B cell (primary cell): ENCODE results near the gene NUDT3. TPM values are rescaled to one million over a fixed set of nuclear protein-coding genes. Genes with fewer than 3 reads are reported as not detected.

Experiments
- ATAC-seq: fragments of 200-7000 bp; cut with Tn5 transposase; one replicate; pipeline ENCODE4 v1.10.0; 2021; ENCODE audit warnings: low read depth, mild to moderate bottlenecking, moderate number of reproducible peaks, moderate library complexity
- CTCF ChIA-PET: fragments of 350-600 bp; sonication (Branson Sonifier 250); formaldehyde crosslinking; loops from one replicate; lab custom pipeline; 2021; ENCODE audit warnings: antibody characterized with exemption, inconsistent platforms; lab: Charles Lee
- POLR2A ChIA-PET: fragments of 350-600 bp; sonication (Branson Sonifier 250); formaldehyde crosslinking; loops from one replicate; lab custom pipeline; 2021; ENCODE audit warnings: antibody characterized with exemption; lab: Charles Lee
- DNase-seq: peaks from one replicate; pipeline ENCODE4 v3.0.0; 2013
- H2AFZ ChIP-seq: 2 replicates; pipeline ENCODE4 v1.6.1; 2012; ENCODE audit warnings: mild to moderate bottlenecking, low read depth, low read length; ENCODE audit not compliant: insufficient read depth, poor library complexity, severe bottlenecking
- H3K27ac ChIP-seq, 2 donors: 1 replicate in 1 of 2; 2 replicates in 1 of 2; pipeline ENCODE4 v1.5.1; 2012 to 2013; ENCODE audit warnings: low read length in 2 of 2, mild to moderate bottlenecking in 2 of 2, moderate library complexity in 1 of 2
- H3K27me3 ChIP-seq, 4 experiments: fragments of 200-600 bp in 1 of 4; sonication (generic) in 1 of 4; replicated peaks in 1 of 4; 1 replicate in 2 of 4; 2 replicates in 2 of 4; pipeline versions ENCODE4 v1.6.1 to v1.7.0; 2013 to 2016; ENCODE audit warnings: low read length in 3 of 4, mild to moderate bottlenecking in 2 of 4, mixed read lengths in 1 of 4, moderate library complexity in 1 of 4; ENCODE audit not compliant: insufficient read depth in 4 of 4, control insufficient read depth in 3 of 4; ENCODE audit errors: control extremely low read depth in 1 of 4
- H3K36me3 ChIP-seq, 2 experiments: replicated peaks in 1 of 2; 1 replicate in 1 of 2; 2 replicates in 1 of 2; pipeline versions ENCODE4 v1.6.1 to v1.7.1; 2013; ENCODE audit warnings: low read length in 1 of 2; ENCODE audit not compliant: insufficient read depth in 2 of 2, control insufficient read depth in 1 of 2; ENCODE audit errors: control extremely low read depth in 1 of 2, extremely low read depth in 1 of 2
- H3K4me1 ChIP-seq, 2 donors: fragments of 200-600 bp in 1 of 2; sonication (generic) in 1 of 2; 1 replicate in 1 of 2; 2 replicates in 1 of 2; pipeline versions ENCODE4 v1.5.1 to v1.6.1; 2013 to 2017; ENCODE audit warnings: low read length in 2 of 2; ENCODE audit not compliant: control insufficient read depth in 2 of 2, insufficient read depth in 2 of 2
- H3K4me2 ChIP-seq: replicated peaks from 2 replicates; pipeline ENCODE3; 2012; ENCODE audit warnings: mild to moderate bottlenecking, low read depth, low read length; ENCODE audit not compliant: poor library complexity, severe bottlenecking
- H3K4me3 ChIP-seq, 5 experiments: fragments of 200-600 bp in 1 of 5; sonication (generic) in 1 of 5; 1 replicate in 3 of 5; 2 replicates in 2 of 5; pipeline versions ENCODE4 v1.5.1 to v1.7.0; 2011 to 2016; ENCODE audit warnings: low read length in 4 of 5, mild to moderate bottlenecking in 4 of 5, low read depth in 2 of 5, control low read depth in 1 of 5, moderate library complexity in 1 of 5; ENCODE audit not compliant: insufficient read depth in 1 of 5; ENCODE audit errors: control extremely low read depth in 1 of 5, extremely low read depth in 1 of 5
- H3K79me2 ChIP-seq: fragments of 200-600 bp; sonication (generic); one replicate; pipeline ENCODE4 v1.6.0; 2016; ENCODE audit warnings: low read length; ENCODE audit not compliant: control insufficient read depth, insufficient read depth
- H3K9ac ChIP-seq: fragments of 200-600 bp; sonication (generic); 2 replicates; pipeline ENCODE4 v1.6.1; 2017; ENCODE audit warnings: mild to moderate bottlenecking, low read length, moderate library complexity
- H3K9me3 ChIP-seq, 3 donors: one replicate each; pipeline versions ENCODE4 v1.6.1 to v1.7.1; 2013; ENCODE audit warnings: low read length in 2 of 3; ENCODE audit not compliant: control insufficient read depth in 2 of 3, insufficient read depth in 1 of 3; ENCODE audit errors: control extremely low read depth in 1 of 3
- H4K20me1 ChIP-seq: 2 replicates; pipeline ENCODE4 v1.6.0; 2012; ENCODE audit warnings: mild to moderate bottlenecking, low read length; ENCODE audit not compliant: insufficient read depth, control insufficient read depth, poor library complexity, severe bottlenecking
- H3K27ac Mint-ChIP-seq: one replicate; pipeline ENCODE4 v1.8.0; 2021; ENCODE audit warnings: mixed read lengths
- H3K27me3 Mint-ChIP-seq: one replicate; pipeline ENCODE4 v1.8.0; 2021; ENCODE audit warnings: mixed read lengths
- H3K4me1 Mint-ChIP-seq: one replicate; pipeline ENCODE4 v1.8.0; 2021; ENCODE audit warnings: mixed read lengths
- H3K4me3 Mint-ChIP-seq: one replicate; pipeline ENCODE4 v1.8.0; 2021; ENCODE audit warnings: mixed read lengths
- H3K9me3 Mint-ChIP-seq: one replicate; pipeline ENCODE4 v1.8.0; 2022; ENCODE audit warnings: mixed read lengths; ENCODE audit not compliant: insufficient read depth
- CTCF ChIP-seq: fragments of 200-600 bp; IDR thresholded peaks from one replicate; pipeline ENCODE4 v1.8.0; 2022; ENCODE audit warnings: antibody characterized with exemption, mild to moderate bottlenecking
- EZH2 ChIP-seq: IDR thresholded peaks from 2 replicates; pipeline ENCODE4 v1.6.1; 2012; ENCODE audit warnings: borderline replicate concordance, low read depth, mild to moderate bottlenecking, moderate library complexity, low read length; ENCODE audit not compliant: insufficient read depth, poor library complexity, severe bottlenecking
- WGBS: methylation state at CpG from one replicate; pipeline ENCODE4 v1.1.5; 2013; ENCODE audit warnings: missing lambda C conversion rate; ENCODE audit not compliant: insufficient coverage; 5-methylcytosine and 5-hydroxymethylcytosine counted together
- intact Hi-C: fragments of 100-400 bp; cut with micrococcal nuclease; formaldehyde crosslinking; loops from one replicate; pipeline ENCODE4 v1.10.0; 2022
- polyA plus RNA-seq: library from polyadenylated mRNA; depleted of rRNA; stranded (reverse); fragments of >200 nt; gene quantifications from 2 replicates; pipeline ENCODE4 v1.2.3, GENCODE V29; 2012
- total RNA-seq, 2 donors: library from RNA; stranded (reverse); fragments of 120-200 nt in 1 of 2; gene quantifications; 1 replicate in 1 of 2; 2 replicates in 1 of 2; pipeline versions ENCODE4 v1.2.3 to v1.2.4, GENCODE V29; 2013 to 2022

NUDT3 gene
- total and polyA plus RNA-seq, 2 donors (not counting 1 experiment from before 2014, with no cell fraction given): 18.2 to 37.4 TPM

GRCh38 chr6:34238585-34239499 is 153.6 kb downstream of the NUDT3 start:
- no peak for DNase-seq
- Mint-ChIP-seq H3K4me1 (peaks cover 49% of the 10 kb centered on the region), H3K4me3 (peak overlapping the region; percentile 81), H3K9me3 (no peaks in the 10 kb centered on the region), H3K27ac (peak overlapping the region; percentile 79), H3K27me3 (no peaks in the 10 kb centered on the region)
- H3K4me2 ChIP-seq: peak overlapping the region; percentile 93
- peak overlapping the region; percentile 3 to 93 (median 88) for H3K4me3 ChIP-seq
- peaks cover 22 to 30% of the 10 kb centered on the region in 2 donors for H3K4me1 ChIP-seq
- intact Hi-C loops: loop anchor here (1.0 to 10.0 kb wide), 6 partner anchors 10 to 646 kb away; partner anchors contain the start of genes ANKS1A, ILRUN, SMIM29 and SNRPC
- peaks cover 56% of the 10 kb centered on the region for H4K20me1 ChIP-seq
- H3K27ac ChIP-seq: peak overlapping the region; percentile 54 to 87
- peak overlapping the region; percentile 66 for H2AFZ ChIP-seq
- H3K36me3 ChIP-seq: peaks cover 0 to 32% of the 10 kb centered on the region in 2 experiments
- no peak for ATAC-seq
- no peaks in the 10 kb centered on the region for H3K9me3 ChIP-seq
- peak overlapping the region; percentile 90 for H3K9ac ChIP-seq
- H3K79me2 ChIP-seq: peaks cover 38% of the 10 kb centered on the region
- ChIA-PET POLR2A (no interaction called here), CTCF (no interaction called here)
- 58% methylated on average over 11 of the region's 14 CpGs for whole genome bisulfite sequencing
- no peak for TF ChIP-seq CTCF
- no peak for TF ChIP-seq EZH2
- no peaks in the 10 kb centered on the region for H3K27me3 ChIP-seq
